GM23248 (cell line): ENCODE data around the gene KRT36.

Experiments
- EZH2 ChIP-seq: fragments of 200-600 bp; sonication (generic); IDR thresholded peaks from 2 replicates; pipeline ENCODE4 v1.6.1; 2018; ENCODE audit warnings: antibody characterized with exemption, mild to moderate bottlenecking; ENCODE audit not compliant: insufficient read depth, poor library complexity, severe bottlenecking
- EZH2phosphoT487 ChIP-seq: fragments of 200-600 bp; sonication (generic); IDR thresholded peaks from 2 replicates; pipeline ENCODE4 v1.6.1; 2018; ENCODE audit warnings: antibody characterized with exemption, moderate library complexity, mild to moderate bottlenecking, low read depth; ENCODE audit not compliant: insufficient read depth

DNA sequence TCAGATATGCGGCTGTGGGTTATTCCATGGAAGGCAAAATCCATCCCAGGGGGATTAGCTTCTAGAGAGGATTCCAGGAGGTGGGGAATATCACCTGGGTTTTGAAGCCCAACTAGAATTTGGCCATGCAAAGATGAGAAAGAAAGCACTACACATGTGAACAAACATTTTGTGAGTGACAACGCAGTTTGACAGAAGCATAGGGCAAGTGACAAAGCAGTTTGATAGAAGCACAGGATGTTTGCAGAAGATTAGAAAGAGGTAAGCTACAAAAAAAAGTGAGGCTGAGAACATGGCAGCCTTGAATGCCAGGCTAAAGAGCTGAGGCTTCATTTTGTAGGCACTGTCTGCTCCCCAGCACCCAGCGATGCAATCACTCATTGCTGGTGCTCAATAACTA, 36.6 kb downstream of the KRT36 start:
- TF ChIP-seq EZH2phosphoT487 = no peak
- no peak for TF ChIP-seq EZH2
